AG20443 (cell line): ENCODE results near the gene MAP2K1.

ENCODE experiments used
- DNase-seq: peaks from one replicate; pipeline ENCODE4 v3.0.0; 2012; ENCODE audit warnings: low spot score, mixed read lengths

MAP2K1 gene

DNA sequence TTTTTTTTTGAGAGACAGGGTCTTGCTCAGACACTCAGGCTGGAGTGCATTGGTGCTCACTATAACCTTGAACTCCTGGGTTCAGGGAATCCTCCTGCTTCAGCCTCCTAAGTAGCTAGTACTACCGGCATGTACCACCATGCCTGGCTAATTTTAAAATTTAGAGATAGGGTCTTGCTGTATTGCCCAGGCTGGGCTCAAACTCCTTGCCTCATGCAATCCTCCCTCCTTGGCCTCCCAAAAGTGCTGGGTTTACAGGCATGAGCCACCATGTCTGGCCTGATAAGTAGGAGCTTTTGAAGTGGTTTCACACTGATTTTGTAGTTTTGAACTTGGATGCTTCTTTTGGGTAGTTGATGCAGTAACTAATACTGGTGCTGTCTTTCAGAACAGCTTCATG lies 7.8 kb downstream of the MAP2K1 start:
- no peak for DNase-seq

DNA sequence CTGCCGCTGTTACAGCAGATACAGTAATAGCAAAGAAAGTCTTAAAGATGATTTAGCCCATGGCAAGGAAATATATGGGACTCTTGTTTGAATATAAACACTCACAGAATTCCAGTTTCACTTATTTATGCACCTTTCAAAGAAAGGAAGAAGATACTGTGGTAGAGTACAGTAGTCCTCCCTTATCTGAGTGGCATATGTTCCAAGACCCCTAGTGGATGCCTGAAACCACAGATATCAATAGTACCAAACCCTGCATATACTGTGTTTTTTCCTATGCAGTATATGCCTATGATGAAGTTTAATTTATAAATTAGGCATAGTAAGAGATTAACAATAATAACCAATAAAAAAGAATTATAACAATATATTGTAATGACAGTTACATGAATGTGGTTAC lies 8.2 kb downstream of the MAP2K1 start:
- DNase-seq = no peak

GRCh38 chr15:66399276-66399675 lies 12.6 kb downstream of the MAP2K1 start:
- no peak for DNase-seq

DNA sequence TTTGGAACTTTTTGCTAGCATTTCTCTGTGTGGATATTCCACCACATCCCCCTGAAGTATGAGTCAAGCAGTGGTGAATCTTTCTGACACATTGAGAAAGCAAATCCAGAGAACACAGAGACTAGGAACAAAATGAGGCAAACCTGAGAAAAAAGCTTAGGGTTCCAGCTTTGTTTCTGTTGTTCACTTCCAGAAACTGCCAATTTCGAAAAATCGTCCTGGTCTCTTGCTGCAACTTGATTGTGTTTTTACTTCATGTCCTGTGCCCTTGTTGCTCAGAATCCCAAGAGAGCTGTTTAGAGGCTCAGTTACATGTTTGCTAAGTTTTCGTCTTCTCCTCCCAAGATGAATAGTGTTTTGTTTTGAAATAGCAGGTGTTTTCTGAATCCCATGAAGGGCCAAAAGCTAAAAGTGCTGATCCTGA lies 13.7 kb downstream of the MAP2K1 start:
- no peak for DNase-seq

DNA sequence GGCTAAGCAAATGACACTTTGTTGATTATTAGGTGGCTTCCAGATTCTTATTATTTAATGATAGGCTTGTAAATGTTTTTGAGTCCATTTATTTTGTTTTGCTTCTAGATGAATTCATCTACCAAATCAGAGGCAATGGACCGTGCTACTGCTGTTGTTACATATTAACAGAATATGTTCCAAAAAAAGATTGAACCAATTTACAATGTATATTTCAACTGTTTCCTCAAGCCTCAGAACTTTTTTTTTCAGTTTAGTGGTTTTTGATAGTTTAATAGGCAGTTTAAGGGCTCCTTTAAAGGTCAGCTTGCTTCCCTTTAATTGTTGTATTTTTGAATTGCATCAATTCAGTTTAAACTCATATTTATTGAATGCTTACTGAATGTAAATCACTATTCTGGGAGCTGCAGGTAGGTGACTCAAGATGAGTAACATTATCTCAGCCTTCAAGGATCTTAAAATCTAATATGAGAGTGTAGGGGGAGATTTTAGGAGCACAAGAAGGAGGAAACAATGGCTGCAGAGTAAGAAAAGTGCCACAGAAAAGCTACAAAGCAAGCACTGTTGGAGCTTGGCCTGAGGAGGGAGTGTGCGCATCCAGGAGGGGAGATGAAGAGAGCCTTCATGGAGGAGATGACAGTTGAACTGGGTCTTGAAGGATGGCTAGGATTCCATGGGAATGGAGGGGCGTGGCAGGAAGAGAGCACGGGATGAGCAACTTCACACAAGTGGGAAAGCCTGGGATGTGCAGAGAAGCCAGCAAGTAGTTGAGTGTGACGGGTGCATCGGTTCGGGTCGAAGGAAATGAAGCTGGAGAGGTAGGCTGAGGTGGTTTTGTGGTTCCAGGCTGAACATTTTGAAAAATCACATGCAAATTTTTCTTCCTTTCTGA lies 14.7 kb downstream of the MAP2K1 start:
- DNase-seq = no peak

DNA sequence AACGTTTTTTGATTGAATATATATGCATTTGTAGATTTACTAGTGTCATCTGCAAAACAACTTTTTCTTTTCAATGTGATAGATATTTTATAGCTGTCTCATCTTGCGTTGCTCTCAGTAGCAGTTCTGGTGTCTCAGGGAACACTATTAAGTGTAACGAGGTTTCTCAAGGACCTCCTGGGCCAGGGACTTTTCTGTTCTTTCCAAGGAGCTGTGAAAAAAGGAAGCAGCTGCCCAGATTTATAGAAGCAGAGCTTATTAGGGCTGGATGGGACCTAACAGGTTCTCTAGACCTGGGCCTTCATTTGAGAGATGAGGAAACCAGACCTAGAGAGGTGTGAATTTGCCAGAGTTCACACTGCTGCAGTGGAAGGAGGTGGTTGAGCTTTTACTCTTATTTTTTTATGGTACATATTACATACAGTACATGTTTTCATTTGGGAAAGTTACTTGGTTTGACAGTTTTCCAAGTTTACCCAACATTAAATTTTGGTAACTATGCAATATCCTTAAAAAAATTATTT lies 16.1 kb downstream of the MAP2K1 start:
- no peak for DNase-seq

- no peak for DNase-seq
These were observed 16.6 kb downstream of the MAP2K1 start for GRCh38 chr15:66403323-66403722.

DNA sequence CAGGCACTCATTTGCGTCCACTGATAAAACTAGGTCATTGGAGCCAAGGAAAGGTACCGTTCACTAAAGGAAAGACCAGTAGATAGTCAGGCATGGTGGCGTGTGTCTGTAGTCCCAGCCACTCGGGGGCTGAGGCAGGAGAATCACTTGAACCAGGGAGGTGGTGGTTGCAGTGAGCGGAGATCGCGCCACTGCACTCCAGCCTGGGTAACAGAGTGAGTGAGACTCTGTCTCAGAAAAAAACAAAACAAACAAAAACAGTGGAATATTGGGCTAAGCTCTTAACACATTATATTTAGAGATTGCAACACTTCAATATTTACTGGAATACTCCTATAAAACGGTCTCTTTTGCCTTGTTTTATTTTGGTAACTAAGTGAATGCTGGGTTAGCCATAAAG lies 17.4 kb downstream of the MAP2K1 start:
- DNase-seq = no peak

- no peak for DNase-seq
These were observed 17.8 kb downstream of the MAP2K1 start for GRCh38 chr15:66404532-66404931.

GRCh38 chr15:66405007-66405406 lies 18.3 kb downstream of the MAP2K1 start:
- DNase-seq = no peak

- DNase-seq = no peak
These were observed 18.9 kb downstream of the MAP2K1 start for GRCh38 chr15:66405615-66406014.

DNA sequence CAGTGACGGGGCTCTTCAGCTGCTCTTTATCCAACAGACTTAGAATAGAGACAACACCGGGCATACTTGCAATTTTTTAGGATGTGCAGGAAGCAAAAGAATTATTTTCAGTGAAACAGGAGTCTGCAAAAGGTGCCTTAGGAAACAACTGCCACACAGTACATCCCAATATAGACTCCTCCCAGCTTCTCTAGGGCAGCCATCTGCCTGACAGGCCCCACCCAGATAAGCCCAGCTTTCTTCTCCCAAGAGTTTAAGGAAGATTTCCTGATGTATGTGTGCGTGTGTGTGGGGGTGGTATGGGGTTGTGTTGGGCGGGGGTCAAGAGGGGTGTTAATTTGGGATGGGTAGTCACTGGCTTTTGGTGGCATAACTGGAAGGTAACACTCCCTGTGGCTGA lies 21.5 kb downstream of the MAP2K1 start:
- DNase-seq = no peak

DNA sequence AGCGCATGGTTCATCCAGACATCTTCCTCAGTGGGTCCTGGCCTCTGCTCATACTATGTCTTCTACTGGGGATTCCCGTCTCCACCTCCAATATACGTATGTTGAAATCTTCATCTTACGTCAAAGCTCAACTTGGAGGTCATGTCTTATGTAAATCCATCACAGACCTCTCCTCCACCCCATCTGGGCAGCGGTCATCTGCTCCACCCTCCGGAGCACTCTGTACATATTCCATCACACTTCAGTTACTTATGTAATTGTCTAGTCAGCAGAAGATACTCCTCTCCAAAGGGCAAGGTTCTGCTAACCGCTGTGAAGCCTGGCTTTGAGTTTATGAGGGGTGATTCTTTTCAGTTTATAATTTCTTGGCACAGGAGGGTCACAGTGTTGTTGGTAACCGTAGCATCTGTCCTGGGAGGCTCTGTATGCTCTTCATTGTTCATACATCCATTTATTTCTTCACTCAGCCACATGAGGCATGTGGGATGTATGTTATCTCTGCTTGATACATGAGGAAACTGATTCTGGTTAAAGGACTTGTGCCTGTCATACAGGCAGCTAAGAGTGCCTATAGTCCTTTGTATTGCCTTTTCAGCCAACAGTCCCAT lies 22.1 kb downstream of the MAP2K1 start:
- DNase-seq = no peak

DNA sequence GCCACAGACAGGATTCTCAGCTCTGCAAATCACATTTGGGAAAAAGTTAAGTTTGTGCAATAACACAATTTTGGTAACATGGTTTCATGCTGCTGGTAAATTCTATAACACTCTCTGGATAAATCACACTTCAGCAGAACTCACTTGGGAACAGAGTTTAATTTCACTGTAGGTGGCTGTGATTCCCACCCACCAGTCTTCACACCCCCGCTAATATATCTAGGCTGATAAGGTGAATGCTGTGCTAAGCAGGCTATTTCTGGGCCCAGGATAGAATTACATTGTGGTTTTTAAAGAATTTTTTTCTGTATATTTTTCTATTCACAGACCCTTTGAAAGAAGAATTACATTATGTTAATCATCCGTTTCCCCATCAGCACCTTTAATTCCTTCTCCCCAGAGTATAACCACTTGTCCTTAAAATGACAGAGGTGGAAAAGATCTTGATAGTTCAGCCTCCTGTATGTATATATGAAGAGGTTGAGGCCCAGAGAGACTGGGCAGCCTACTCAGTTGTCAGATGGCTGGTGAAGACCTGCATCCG lies 22.9 kb downstream of the MAP2K1 start:
- DNase-seq = no peak

GRCh38 chr15:66411190-66411589 lies 24.5 kb downstream of the MAP2K1 start:
- no peak for DNase-seq

DNA sequence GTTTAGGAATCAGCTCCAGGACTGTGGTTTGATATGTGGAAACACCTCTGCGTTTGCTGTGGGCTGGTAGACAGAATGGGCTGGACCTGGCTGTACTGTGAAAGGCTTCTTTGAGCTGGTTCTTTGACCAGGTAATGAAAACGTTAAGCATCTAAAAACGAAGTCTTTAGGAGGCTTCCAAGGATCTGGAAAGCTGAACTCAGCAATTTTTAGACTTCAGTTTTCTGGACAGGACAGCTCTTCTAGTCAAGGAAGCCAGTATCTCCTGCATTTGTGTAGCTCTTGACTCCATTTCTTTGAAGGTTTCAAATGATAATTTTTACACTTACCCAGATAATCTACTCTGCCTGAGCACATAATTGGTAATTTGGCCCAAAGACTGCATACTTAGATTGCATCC lies 25.5 kb downstream of the MAP2K1 start:
- no peak for DNase-seq

- no peak for DNase-seq
These were observed 26.9 kb downstream of the MAP2K1 start for GRCh38 chr15:66413579-66413978.

DNA sequence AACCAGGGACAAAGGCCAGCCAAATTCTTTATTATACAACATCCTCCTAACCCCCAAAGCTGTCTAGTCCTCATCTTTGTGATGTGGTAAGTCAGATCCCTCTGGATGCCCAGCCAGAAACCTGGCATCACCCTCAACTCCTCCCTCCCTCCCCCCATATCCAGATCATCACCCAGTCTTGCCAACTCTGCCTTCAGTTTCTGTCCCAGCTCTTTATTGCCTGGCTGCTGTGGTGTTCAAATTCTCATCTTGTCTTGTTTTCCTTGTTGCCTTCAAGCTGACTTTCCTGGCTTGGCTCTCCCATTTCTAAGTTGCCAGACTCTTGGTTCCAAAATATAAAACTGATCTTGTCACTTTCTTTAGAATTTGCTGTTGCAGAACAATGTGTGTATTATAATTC lies 28.6 kb downstream of the MAP2K1 start:
- DNase-seq = no peak

- no peak for DNase-seq
These were observed 31.0 kb downstream of the MAP2K1 start for GRCh38 chr15:66417736-66418135.

GRCh38 chr15:66419471-66419870 lies 32.8 kb downstream of the MAP2K1 start:
- no peak for DNase-seq

- DNase-seq = no peak
These were observed 35.6 kb downstream of the MAP2K1 start for GRCh38 chr15:66422347-66422746.

GRCh38 chr15:66423149-66423548 lies 36.4 kb downstream of the MAP2K1 start:
- no peak for DNase-seq

GRCh38 chr15:66424963-66425612 lies 38.4 kb downstream of the MAP2K1 start:
- no peak for DNase-seq
